GM23248 (cell line): Measurements from ENCODE around the gene R3HCC1L.

Source experiments
- EZH2 ChIP-seq: fragments of 200-600 bp; sonication (generic); IDR thresholded peaks from 2 replicates; pipeline ENCODE4 v1.6.1; 2018; ENCODE audit warnings: antibody characterized with exemption, mild to moderate bottlenecking; ENCODE audit not compliant: insufficient read depth, poor library complexity, severe bottlenecking
- EZH2phosphoT487 ChIP-seq: fragments of 200-600 bp; sonication (generic); IDR thresholded peaks from 2 replicates; pipeline ENCODE4 v1.6.1; 2018; ENCODE audit warnings: antibody characterized with exemption, moderate library complexity, mild to moderate bottlenecking, low read depth; ENCODE audit not compliant: insufficient read depth

GRCh38 chr10:98100476-98100875 lies 34.0 kb upstream of the R3HCC1L start:
- TF ChIP-seq EZH2phosphoT487 (no peak), EZH2 (no peak)
